HG02885 (cell line): ENCODE measurements around the gene B4GALNT1.

Experiments
- ATAC-seq: cut with Tn5 transposase; IDR thresholded peaks from one replicate; pipeline ENCODE4 v1.9.1; 2021; ENCODE audit warnings: mild to moderate bottlenecking; ENCODE audit not compliant: unreplicated experiment, poor library complexity

B4GALNT1 gene

GRCh38 chr12:57609781-57610553 is 23.0 kb downstream of the B4GALNT1 start:
- no peak for ATAC-seq

- ATAC-seq, result no peak
Observed at GRCh38 chr12:57609101-57609780, 23.8 kb downstream of the B4GALNT1 start.

- ATAC-seq, result no peak
Observed at GRCh38 chr12:57607958-57608663, 24.9 kb downstream of the B4GALNT1 start.

GRCh38 chr12:57606821-57607220 is 26.2 kb downstream of the B4GALNT1 start:
- no peak for ATAC-seq

GRCh38 chr12:57606399-57606798 is 26.6 kb downstream of the B4GALNT1 start:
- ATAC-seq, result no peak

- no peak for ATAC-seq
Observed at GRCh38 chr12:57605811-57606311, 27.1 kb downstream of the B4GALNT1 start.

- peak; percentile 30 for ATAC-seq
Observed at GRCh38 chr12:57604992-57605810, 27.8 kb downstream of the B4GALNT1 start.

- peak; percentile 69 for ATAC-seq
Observed at GRCh38 chr12:57604454-57604991, 28.5 kb downstream of the B4GALNT1 start, which contains the start of gene DTX3. TSS of gene DTX3 (plus strand) at chr12:57604824. CDS start at chr12:57606518, 1,694 bp downstream.

GRCh38 chr12:57603815-57604453 is 29.1 kb downstream of the B4GALNT1 start:
- ATAC-seq, result no peak

- no peak for ATAC-seq
Observed at GRCh38 chr12:57603324-57603723, 29.7 kb downstream of the B4GALNT1 start.

GRCh38 chr12:57602544-57602943 is 30.5 kb downstream of the B4GALNT1 start:
- no peak for ATAC-seq

GRCh38 chr12:57600395-57600794 is 32.6 kb downstream of the B4GALNT1 start:
- ATAC-seq, result no peak

- no peak for ATAC-seq
Observed at GRCh38 chr12:57593187-57593586, 39.8 kb downstream of the B4GALNT1 start.

GRCh38 chr12:57592551-57593165 is 40.3 kb downstream of the B4GALNT1 start:
- ATAC-seq, result no peak

- no peak for ATAC-seq
Observed at GRCh38 chr12:57591782-57592325, 41.1 kb downstream of the B4GALNT1 start.

GRCh38 chr12:57590864-57591781 is 41.9 kb downstream of the B4GALNT1 start, which contains the start of gene PIP4K2C:
TSS of gene PIP4K2C (plus strand) at chr12:57591192. CDS start at chr12:57591290, 98 bp downstream.
- ATAC-seq, result peak; percentile 97

GRCh38 chr12:57590479-57590863 is 42.5 kb downstream of the B4GALNT1 start:
- no peak for ATAC-seq
